Left forelimb (tissue), 1 donor: ENCODE results near the gene F2RL1.
"Not testable (repeated sequence)": the region's sequence is repeated elsewhere in the genome, so short reads cannot be mapped to it uniquely, and the experiment has no call there.

Experiments used
- DNase-seq: peaks from one replicate; pipeline ENCODE4 v3.0.0-alpha.2; 2018; ENCODE audit warnings: low spot score

F2RL1 gene

GRCh38 chr5:76818844-76819831 is at the start of gene F2RL1:
Gene F2RL1 (plus strand): TSS chr5:76819030. CDS start chr5:76819183, 153 bp downstream.
- no peak for DNase-seq

GRCh38 chr5:76771041-76771440 is 47.8 kb upstream of the F2RL1 start:
- not testable (repeated sequence) for DNase-seq

- DNase-seq: no peak
Observed at GRCh38 chr5:76771705-76772405, 47.0 kb upstream of the F2RL1 start.

GRCh38 chr5:76775921-76776320 is 42.9 kb upstream of the F2RL1 start:
- DNase-seq: no peak

- no peak for DNase-seq
Observed at GRCh38 chr5:76776391-76776790, 42.4 kb upstream of the F2RL1 start.

GRCh38 chr5:76780616-76781015 is 38.2 kb upstream of the F2RL1 start:
- DNase-seq: not testable (repeated sequence)

- no peak for DNase-seq
Observed at GRCh38 chr5:76781775-76782174, 37.1 kb upstream of the F2RL1 start.

GRCh38 chr5:76782444-76782843 is 36.4 kb upstream of the F2RL1 start:
- DNase-seq: no peak

GRCh38 chr5:76787237-76787636 is 31.6 kb upstream of the F2RL1 start:
- peak; percentile 75 for DNase-seq

GRCh38 chr5:76788362-76788761 is 30.5 kb upstream of the F2RL1 start:
- no peak for DNase-seq

GRCh38 chr5:76789275-76789674 is 29.6 kb upstream of the F2RL1 start:
- DNase-seq: not testable (repeated sequence)

GRCh38 chr5:76789991-76790581 is 28.7 kb upstream of the F2RL1 start:
- DNase-seq: no peak

- no peak for DNase-seq
Observed at GRCh38 chr5:76790632-76791290, 28.1 kb upstream of the F2RL1 start.

- DNase-seq: no peak
Observed at GRCh38 chr5:76791461-76791860, 27.4 kb upstream of the F2RL1 start.

GRCh38 chr5:76794871-76795270 is 24.0 kb upstream of the F2RL1 start:
- DNase-seq: no peak

GRCh38 chr5:76799588-76799987 is 19.2 kb upstream of the F2RL1 start:
- DNase-seq: no peak

- no peak for DNase-seq
Observed at GRCh38 chr5:76800579-76800978, 18.3 kb upstream of the F2RL1 start.

GRCh38 chr5:76801159-76801802 is 17.5 kb upstream of the F2RL1 start:
- no peak for DNase-seq

- no peak for DNase-seq
Observed at GRCh38 chr5:76801803-76802195, 17.0 kb upstream of the F2RL1 start.

- no peak for DNase-seq
Observed at GRCh38 chr5:76804266-76804665, 14.6 kb upstream of the F2RL1 start.

GRCh38 chr5:76805821-76806505 is 12.9 kb upstream of the F2RL1 start:
- DNase-seq: no peak
